B cell (primary cell): ENCODE data around the gene TBC1D9B. TPM values are rescaled to one million over a fixed set of nuclear protein-coding genes. Genes with fewer than 3 reads are reported as not detected.

Experiments
- ATAC-seq: fragments of 200-7000 bp; cut with Tn5 transposase; one replicate; pipeline ENCODE4 v1.10.0; 2021; ENCODE audit warnings: low read depth, mild to moderate bottlenecking, moderate number of reproducible peaks, moderate library complexity
- CTCF ChIA-PET: fragments of 350-600 bp; sonication (Branson Sonifier 250); formaldehyde crosslinking; loops from one replicate; lab custom pipeline; 2021; ENCODE audit warnings: antibody characterized with exemption, inconsistent platforms; lab: Charles Lee
- POLR2A ChIA-PET: fragments of 350-600 bp; sonication (Branson Sonifier 250); formaldehyde crosslinking; loops from one replicate; lab custom pipeline; 2021; ENCODE audit warnings: antibody characterized with exemption; lab: Charles Lee
- DNase-seq: peaks from one replicate; pipeline ENCODE4 v3.0.0; 2013
- H2AFZ ChIP-seq: 2 replicates; pipeline ENCODE4 v1.6.1; 2012; ENCODE audit warnings: mild to moderate bottlenecking, low read depth, low read length; ENCODE audit not compliant: insufficient read depth, poor library complexity, severe bottlenecking
- H3K27ac ChIP-seq, 2 donors: 1 replicate in 1 of 2; 2 replicates in 1 of 2; pipeline ENCODE4 v1.5.1; 2012 to 2013; ENCODE audit warnings: low read length in 2 of 2, mild to moderate bottlenecking in 2 of 2, moderate library complexity in 1 of 2
- H3K27me3 ChIP-seq, 4 experiments: fragments of 200-600 bp in 1 of 4; sonication (generic) in 1 of 4; replicated peaks in 1 of 4; 1 replicate in 2 of 4; 2 replicates in 2 of 4; pipeline versions ENCODE4 v1.6.1 to v1.7.0; 2013 to 2016; ENCODE audit warnings: low read length in 3 of 4, mild to moderate bottlenecking in 2 of 4, mixed read lengths in 1 of 4, moderate library complexity in 1 of 4; ENCODE audit not compliant: insufficient read depth in 4 of 4, control insufficient read depth in 3 of 4; ENCODE audit errors: control extremely low read depth in 1 of 4
- H3K36me3 ChIP-seq, 2 experiments: replicated peaks in 1 of 2; 1 replicate in 1 of 2; 2 replicates in 1 of 2; pipeline versions ENCODE4 v1.6.1 to v1.7.1; 2013; ENCODE audit warnings: low read length in 1 of 2; ENCODE audit not compliant: insufficient read depth in 2 of 2, control insufficient read depth in 1 of 2; ENCODE audit errors: control extremely low read depth in 1 of 2, extremely low read depth in 1 of 2
- H3K4me1 ChIP-seq, 2 donors: fragments of 200-600 bp in 1 of 2; sonication (generic) in 1 of 2; 1 replicate in 1 of 2; 2 replicates in 1 of 2; pipeline versions ENCODE4 v1.5.1 to v1.6.1; 2013 to 2017; ENCODE audit warnings: low read length in 2 of 2; ENCODE audit not compliant: control insufficient read depth in 2 of 2, insufficient read depth in 2 of 2
- H3K4me2 ChIP-seq: replicated peaks from 2 replicates; pipeline ENCODE3; 2012; ENCODE audit warnings: mild to moderate bottlenecking, low read depth, low read length; ENCODE audit not compliant: poor library complexity, severe bottlenecking
- H3K4me3 ChIP-seq, 5 experiments: fragments of 200-600 bp in 1 of 5; sonication (generic) in 1 of 5; 1 replicate in 3 of 5; 2 replicates in 2 of 5; pipeline versions ENCODE4 v1.5.1 to v1.7.0; 2011 to 2016; ENCODE audit warnings: low read length in 4 of 5, mild to moderate bottlenecking in 4 of 5, low read depth in 2 of 5, control low read depth in 1 of 5, moderate library complexity in 1 of 5; ENCODE audit not compliant: insufficient read depth in 1 of 5; ENCODE audit errors: control extremely low read depth in 1 of 5, extremely low read depth in 1 of 5
- H3K79me2 ChIP-seq: fragments of 200-600 bp; sonication (generic); one replicate; pipeline ENCODE4 v1.6.0; 2016; ENCODE audit warnings: low read length; ENCODE audit not compliant: control insufficient read depth, insufficient read depth
- H3K9ac ChIP-seq: fragments of 200-600 bp; sonication (generic); 2 replicates; pipeline ENCODE4 v1.6.1; 2017; ENCODE audit warnings: mild to moderate bottlenecking, low read length, moderate library complexity
- H3K9me3 ChIP-seq, 3 donors: one replicate each; pipeline versions ENCODE4 v1.6.1 to v1.7.1; 2013; ENCODE audit warnings: low read length in 2 of 3; ENCODE audit not compliant: control insufficient read depth in 2 of 3, insufficient read depth in 1 of 3; ENCODE audit errors: control extremely low read depth in 1 of 3
- H4K20me1 ChIP-seq: 2 replicates; pipeline ENCODE4 v1.6.0; 2012; ENCODE audit warnings: mild to moderate bottlenecking, low read length; ENCODE audit not compliant: insufficient read depth, control insufficient read depth, poor library complexity, severe bottlenecking
- H3K27ac Mint-ChIP-seq: one replicate; pipeline ENCODE4 v1.8.0; 2021; ENCODE audit warnings: mixed read lengths
- H3K27me3 Mint-ChIP-seq: one replicate; pipeline ENCODE4 v1.8.0; 2021; ENCODE audit warnings: mixed read lengths
- H3K4me1 Mint-ChIP-seq: one replicate; pipeline ENCODE4 v1.8.0; 2021; ENCODE audit warnings: mixed read lengths
- H3K4me3 Mint-ChIP-seq: one replicate; pipeline ENCODE4 v1.8.0; 2021; ENCODE audit warnings: mixed read lengths
- H3K9me3 Mint-ChIP-seq: one replicate; pipeline ENCODE4 v1.8.0; 2022; ENCODE audit warnings: mixed read lengths; ENCODE audit not compliant: insufficient read depth
- EZH2 ChIP-seq: IDR thresholded peaks from 2 replicates; pipeline ENCODE4 v1.6.1; 2012; ENCODE audit warnings: borderline replicate concordance, low read depth, mild to moderate bottlenecking, moderate library complexity, low read length; ENCODE audit not compliant: insufficient read depth, poor library complexity, severe bottlenecking
- WGBS: methylation state at CpG from one replicate; pipeline ENCODE4 v1.1.5; 2013; ENCODE audit warnings: missing lambda C conversion rate; ENCODE audit not compliant: insufficient coverage; 5-methylcytosine and 5-hydroxymethylcytosine counted together
- intact Hi-C: fragments of 100-400 bp; cut with micrococcal nuclease; formaldehyde crosslinking; loops from one replicate; pipeline ENCODE4 v1.10.0; 2022
- polyA plus RNA-seq: library from polyadenylated mRNA; depleted of rRNA; stranded (reverse); fragments of >200 nt; gene quantifications from 2 replicates; pipeline ENCODE4 v1.2.3, GENCODE V29; 2012
- total RNA-seq, 2 donors: library from RNA; stranded (reverse); fragments of 120-200 nt in 1 of 2; gene quantifications; 1 replicate in 1 of 2; 2 replicates in 1 of 2; pipeline versions ENCODE4 v1.2.3 to v1.2.4, GENCODE V29; 2013 to 2022
- TF ChIP-seq, protein P1 (sequence below): fragments of 200-600 bp; IDR thresholded peaks from one replicate; pipeline ENCODE4 v1.8.0; 2022; ENCODE audit warnings: antibody characterized with exemption, mild to moderate bottlenecking

The TBC1D9B gene
- total and polyA plus RNA-seq, 2 donors (not counting 1 experiment from before 2014, with no cell fraction given): 143 to 144 TPM

DNA sequence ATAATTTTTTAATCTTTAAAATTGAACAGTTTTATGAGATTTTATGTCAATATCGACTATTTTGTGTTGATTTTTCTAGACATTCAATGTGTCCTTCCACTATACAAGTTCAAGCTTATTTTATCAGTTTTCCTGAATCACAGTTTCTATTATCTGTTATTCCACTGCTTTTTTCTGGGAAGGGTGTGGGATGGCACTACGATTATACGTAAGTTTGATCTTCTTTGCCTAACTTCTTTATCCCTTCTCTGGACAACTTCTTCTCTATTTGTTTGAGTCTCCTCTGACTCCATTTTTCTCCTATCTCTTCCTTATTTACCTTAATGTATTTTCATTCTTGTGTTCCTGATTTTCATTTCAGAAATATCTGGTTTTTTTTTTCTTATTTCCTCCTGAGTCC lies 24.5 kb downstream of the TBC1D9B start:
- no peak overlapping the region for H3K4me2 ChIP-seq
- no peak overlapping the region for H3K4me3 ChIP-seq
- H3K4me3 Mint-ChIP-seq: no peak overlapping the region
- TF ChIP-seq, protein P1, sequence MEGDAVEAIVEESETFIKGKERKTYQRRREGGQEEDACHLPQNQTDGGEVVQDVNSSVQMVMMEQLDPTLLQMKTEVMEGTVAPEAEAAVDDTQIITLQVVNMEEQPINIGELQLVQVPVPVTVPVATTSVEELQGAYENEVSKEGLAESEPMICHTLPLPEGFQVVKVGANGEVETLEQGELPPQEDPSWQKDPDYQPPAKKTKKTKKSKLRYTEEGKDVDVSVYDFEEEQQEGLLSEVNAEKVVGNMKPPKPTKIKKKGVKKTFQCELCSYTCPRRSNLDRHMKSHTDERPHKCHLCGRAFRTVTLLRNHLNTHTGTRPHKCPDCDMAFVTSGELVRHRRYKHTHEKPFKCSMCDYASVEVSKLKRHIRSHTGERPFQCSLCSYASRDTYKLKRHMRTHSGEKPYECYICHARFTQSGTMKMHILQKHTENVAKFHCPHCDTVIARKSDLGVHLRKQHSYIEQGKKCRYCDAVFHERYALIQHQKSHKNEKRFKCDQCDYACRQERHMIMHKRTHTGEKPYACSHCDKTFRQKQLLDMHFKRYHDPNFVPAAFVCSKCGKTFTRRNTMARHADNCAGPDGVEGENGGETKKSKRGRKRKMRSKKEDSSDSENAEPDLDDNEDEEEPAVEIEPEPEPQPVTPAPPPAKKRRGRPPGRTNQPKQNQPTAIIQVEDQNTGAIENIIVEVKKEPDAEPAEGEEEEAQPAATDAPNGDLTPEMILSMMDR: no peak
- no peak for TF ChIP-seq EZH2
- no peak overlapping the region for H3K9ac ChIP-seq
- H3K27ac ChIP-seq: no peak overlapping the region
- H3K4me1 ChIP-seq: no peaks in the 10 kb centered on the region
- H3K9me3 ChIP-seq: peaks cover 2 to 21% (median 13%) of the 10 kb centered on the region in 3 donors
- ChIA-PET POLR2A (no interaction called here), CTCF (interaction anchor here (0.7 to 0.8 kb wide), 2 partner anchors 13 to 29 kb away, joined by 3 read pairs; no protein-coding TSS in a partner anchor)
- H3K27me3 ChIP-seq: no peaks in the 10 kb centered on the region
- intact Hi-C loops: no loop called here
- H3K79me2 ChIP-seq: no peaks in the 10 kb centered on the region
- H3K4me1 Mint-ChIP-seq: no peaks in the 10 kb centered on the region
- no peak overlapping the region for H2AFZ ChIP-seq
- ATAC-seq (no peak), DNase-seq (no peak)
- no peak overlapping the region for H3K27ac Mint-ChIP-seq
- peaks cover 4% of the 10 kb centered on the region for H3K9me3 Mint-ChIP-seq
- H3K27me3 Mint-ChIP-seq: no peaks in the 10 kb centered on the region
- H3K36me3 ChIP-seq: peaks cover 8 to 53% of the 10 kb centered on the region in 2 experiments
- no peaks in the 10 kb centered on the region for H4K20me1 ChIP-seq
- WGBS: no CpG with 5 or more reads among the region's 3 CpGs

GRCh38 chr5:179882338-179882737 lies 25.4 kb downstream of the TBC1D9B start:
- Mint-ChIP-seq H3K4me3 (no peak overlapping the region), H3K4me1 (no peaks in the 10 kb centered on the region), H3K27ac (no peak overlapping the region), H3K27me3 (no peaks in the 10 kb centered on the region), H3K9me3 (peaks cover 4% of the 10 kb centered on the region)
- POLR2A ChIA-PET: no interaction called here
- no peaks in the 10 kb centered on the region for H3K27me3 ChIP-seq
- no peak for DNase-seq
- peaks cover 2 to 21% (median 13%) of the 10 kb centered on the region in 3 donors for H3K9me3 ChIP-seq
- no peaks in the 10 kb centered on the region for H3K79me2 ChIP-seq
- no peak overlapping the region for H3K4me3 ChIP-seq
- H3K36me3 ChIP-seq: peaks cover 8 to 51% of the 10 kb centered on the region in 2 experiments
- TF ChIP-seq EZH2: no peak
- TF ChIP-seq, protein P1: no peak
- H3K9ac ChIP-seq: no peak overlapping the region
- no peak overlapping the region for H3K4me2 ChIP-seq
- H2AFZ ChIP-seq: no peak overlapping the region
- CTCF ChIA-PET: interaction anchor here (0.8 to 1.9 kb wide), 2 partner anchors 28 to 81 kb away, joined by 3 to 4 read pairs; no protein-coding TSS in a partner anchor
- no peak for ATAC-seq
- no peak overlapping the region for H3K27ac ChIP-seq
- 100% methylated on average over 3 of the region's 4 CpGs for WGBS
- intact Hi-C loops: no loop called here
- H4K20me1 ChIP-seq: no peaks in the 10 kb centered on the region
- no peaks in the 10 kb centered on the region for H3K4me1 ChIP-seq
